ENCODE data around the gene KLHL22.

The KLHL22 gene

GRCh38 chr22:20442485-20443284 lies 52.9 kb downstream of the KLHL22 start:
- DNase-seq, result no peak

GRCh38 chr22:20441631-20442484 lies 53.7 kb downstream of the KLHL22 start:
- no peak for DNase-seq

- no peak for DNase-seq
Measured at GRCh38 chr22:20440637-20441591, 54.7 kb downstream of the KLHL22 start.

GRCh38 chr22:20439928-20440575 lies 55.5 kb downstream of the KLHL22 start:
- DNase-seq, result no peak

GRCh38 chr22:20439556-20439927 lies 56.1 kb downstream of the KLHL22 start:
- DNase-seq, result no peak

GRCh38 chr22:20438678-20439492 lies 56.7 kb downstream of the KLHL22 start:
- DNase-seq, result no peak

- DNase-seq, result no peak
Measured at GRCh38 chr22:20438427-20438677, 57.2 kb downstream of the KLHL22 start.

- DNase-seq, result no peak
Measured at GRCh38 chr22:20437613-20438426, 57.8 kb downstream of the KLHL22 start, which contains the start of gene SCARF2. Gene SCARF2 (minus strand): TSS chr22:20437825. CDS start chr22:20437754, 71 bp downstream.

GRCh38 chr22:20436768-20437612 lies 58.6 kb downstream of the KLHL22 start:
- DNase-seq, result no peak

- DNase-seq, result no peak
Measured at GRCh38 chr22:20436307-20436767, 59.3 kb downstream of the KLHL22 start.

- no peak for DNase-seq
Measured at GRCh38 chr22:20435436-20436306, 59.9 kb downstream of the KLHL22 start.

- no peak for DNase-seq
Measured at GRCh38 chr22:20434773-20435172, 60.8 kb downstream of the KLHL22 start.

- DNase-seq, result no peak
Measured at GRCh38 chr22:20434264-20434751, 61.3 kb downstream of the KLHL22 start.

GRCh38 chr22:20433686-20434241 lies 61.8 kb downstream of the KLHL22 start:
- no peak for DNase-seq

GRCh38 chr22:20433191-20433590 lies 62.4 kb downstream of the KLHL22 start:
- DNase-seq, result no peak

- DNase-seq, result no peak
Measured at GRCh38 chr22:20432244-20432686, 63.3 kb downstream of the KLHL22 start.

- DNase-seq, result no peak
Measured at GRCh38 chr22:20431511-20432192, 63.9 kb downstream of the KLHL22 start.

Measured in activated gamma-delta T cell treated with Interleukin-2 at 50 U/mL for 16 hours (primary cell).